Smooth muscle cell (in vitro differentiated cells): ENCODE results near the gene DGCR8. TPM values are rescaled to one million over a fixed set of nuclear protein-coding genes. Genes with fewer than 3 reads are reported as not detected.
"Not testable (repeated sequence)": the region's sequence is repeated elsewhere in the genome, so short reads cannot be mapped to it uniquely, and the experiment has no call there.

Experiments used
- DNase-seq: peaks from one replicate; lab custom pipeline; 2025; ENCODE audit not compliant: unreplicated experiment; lab: John Stamatoyannopoulos, UW
- H2AFZ ChIP-seq: fragments of 200-600 bp; sonication (generic); 2 replicates; pipeline ENCODE4 v1.6.0; 2016; ENCODE audit warnings: antibody characterized with exemption, low read depth, mild to moderate bottlenecking
- H3F3A ChIP-seq: fragments of 200-600 bp; sonication (generic); 2 replicates; pipeline ENCODE4 v1.6.0; 2017; ENCODE audit warnings: antibody characterized with exemption, low read depth
- H3K27ac ChIP-seq: fragments of 200-600 bp; sonication (generic); 2 replicates; pipeline ENCODE4 v1.5.1; 2016; ENCODE audit warnings: low read depth, mild to moderate bottlenecking
- H3K27me3 ChIP-seq: fragments of 200-600 bp; sonication (generic); 2 replicates; pipeline ENCODE4 v1.6.1; 2016; ENCODE audit warnings: low read depth, mild to moderate bottlenecking
- H3K36me3 ChIP-seq: fragments of 200-600 bp; sonication (generic); 2 replicates; pipeline ENCODE4 v1.5.1; 2016; ENCODE audit warnings: low read depth
- H3K4me1 ChIP-seq: fragments of 200-600 bp; sonication (generic); 2 replicates; pipeline ENCODE4 v1.5.1; 2016; ENCODE audit warnings: low read depth
- H3K4me2 ChIP-seq: fragments of 200-600 bp; sonication (generic); 2 replicates; pipeline ENCODE4 v1.6.0; 2016; ENCODE audit warnings: mild to moderate bottlenecking
- H3K4me3 ChIP-seq: fragments of 200-600 bp; sonication (generic); 2 replicates; pipeline ENCODE4 v1.5.1; 2016; ENCODE audit warnings: mild to moderate bottlenecking
- H3K79me2 ChIP-seq: fragments of 200-600 bp; sonication (generic); 2 replicates; pipeline ENCODE4 v1.6.0; 2016; ENCODE audit warnings: low read depth, mild to moderate bottlenecking
- H3K9ac ChIP-seq: fragments of 200-600 bp; sonication (generic); 2 replicates; pipeline ENCODE4 v1.6.0; 2016; ENCODE audit warnings: low read depth
- H3K9me3 ChIP-seq: fragments of 200-600 bp; sonication (generic); replicated peaks from 2 replicates; pipeline ENCODE4 v1.5.1; 2016; ENCODE audit warnings: low read depth
- H4K20me1 ChIP-seq: fragments of 200-600 bp; sonication (generic); 2 replicates; pipeline ENCODE4 v1.6.0; 2016; ENCODE audit warnings: low read depth
- CTCF ChIP-seq: fragments of 200-600 bp; sonication (generic); IDR thresholded peaks from 2 replicates; pipeline ENCODE4 v1.5.1; 2017; ENCODE audit warnings: borderline replicate concordance, mild to moderate bottlenecking, antibody characterized with exemption; ENCODE audit not compliant: insufficient read depth, poor library complexity, severe bottlenecking
- WGBS: methylation state at CpG from one replicate; pipeline ENCODE4 v1.1.7; 2016; ENCODE audit warnings: low lambda C conversion rate; 5-methylcytosine and 5-hydroxymethylcytosine counted together
- polyA plus RNA-seq: library from polyadenylated mRNA; unstranded; fragments of >200 nt; fragmentation: Nextera tagmentation; extraction: Ambion mirVana; gene quantifications from 2 replicates; pipeline ENCODE4 v1.2.1, GENCODE V29; 2016
- total RNA-seq: library from RNA; depleted of rRNA; stranded (reverse); fragments of >200 nt; gene quantifications from 2 replicates; pipeline ENCODE4 v1.2.3, GENCODE V29; 2014

Gene DGCR8
- total and polyA plus RNA-seq, 2 experiments from 2014 or later: 6.5 to 9.7 TPM

DNA sequence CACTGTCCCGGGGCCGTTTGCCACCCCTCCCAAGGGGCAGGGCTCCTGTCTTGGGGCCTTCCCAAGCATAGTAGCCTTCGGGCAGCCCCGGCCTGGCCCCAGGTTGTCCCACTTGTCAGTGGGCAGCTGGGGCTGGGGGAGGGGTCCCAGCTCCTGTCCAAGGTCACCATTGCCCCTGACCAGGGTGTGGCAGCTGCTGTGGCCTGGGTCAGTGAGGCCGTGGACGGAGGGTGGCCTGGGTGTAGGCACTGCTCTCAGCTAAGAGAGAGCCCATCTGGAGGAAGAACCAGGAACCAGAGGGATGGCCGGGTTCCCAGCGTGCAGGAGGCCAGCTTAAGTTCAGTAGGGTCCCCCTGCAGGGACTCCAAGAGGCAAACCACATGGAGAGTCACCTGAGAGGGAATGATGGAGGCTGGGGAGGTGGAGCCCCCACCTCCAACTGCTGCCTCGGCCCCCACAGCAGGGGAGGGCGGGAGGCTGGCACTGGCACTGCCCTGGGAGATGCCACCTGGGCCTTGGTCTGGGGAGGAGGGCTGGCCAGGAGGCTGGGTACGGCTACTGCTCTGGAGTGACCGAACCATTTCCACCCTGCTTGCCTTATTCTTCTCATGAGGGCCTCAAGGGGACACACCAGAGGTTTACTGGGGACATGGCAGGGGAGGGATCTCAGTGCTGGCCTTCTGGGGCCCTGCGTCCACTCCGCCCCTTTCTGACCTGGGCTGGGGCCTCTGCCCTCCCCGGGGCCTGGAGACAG, 77.6 kb downstream of the DGCR8 start:
- H3K9ac ChIP-seq: no peak overlapping the region
- no peaks in the 10 kb centered on the region for H3K79me2 ChIP-seq
- no peak overlapping the region for H3K4me3 ChIP-seq
- TF ChIP-seq CTCF: no peak
- H3K36me3 ChIP-seq: no peaks in the 10 kb centered on the region
- no peak overlapping the region for H3K27ac ChIP-seq
- DNase-seq: no peak
- no peak overlapping the region for H3K4me2 ChIP-seq
- H2AFZ ChIP-seq: no peak overlapping the region
- no peaks in the 10 kb centered on the region for H3K27me3 ChIP-seq
- 88% methylated on average over 15 of the region's 15 CpGs for WGBS
- no peaks in the 10 kb centered on the region for H3K9me3 ChIP-seq
- H3K4me1 ChIP-seq: no peaks in the 10 kb centered on the region
- H3F3A ChIP-seq: no peaks in the 10 kb centered on the region
- H4K20me1 ChIP-seq: no peaks in the 10 kb centered on the region

GRCh38 chr22:20158391-20159036, 78.5 kb downstream of the DGCR8 start:
- H3K36me3 ChIP-seq: no peaks in the 10 kb centered on the region
- H3K4me1 ChIP-seq: no peaks in the 10 kb centered on the region
- TF ChIP-seq CTCF: no peak
- DNase-seq: no peak
- 89% methylated on average over 12 of the region's 15 CpGs for WGBS
- H2AFZ ChIP-seq: no peak overlapping the region
- H3K4me3 ChIP-seq: no peak overlapping the region
- no peaks in the 10 kb centered on the region for H3F3A ChIP-seq
- H3K4me2 ChIP-seq: no peak overlapping the region
- no peaks in the 10 kb centered on the region for H3K79me2 ChIP-seq
- H4K20me1 ChIP-seq: no peaks in the 10 kb centered on the region
- no peak overlapping the region for H3K27ac ChIP-seq
- no peaks in the 10 kb centered on the region for H3K27me3 ChIP-seq
- no peaks in the 10 kb centered on the region for H3K9me3 ChIP-seq
- H3K9ac ChIP-seq: no peak overlapping the region

DNA sequence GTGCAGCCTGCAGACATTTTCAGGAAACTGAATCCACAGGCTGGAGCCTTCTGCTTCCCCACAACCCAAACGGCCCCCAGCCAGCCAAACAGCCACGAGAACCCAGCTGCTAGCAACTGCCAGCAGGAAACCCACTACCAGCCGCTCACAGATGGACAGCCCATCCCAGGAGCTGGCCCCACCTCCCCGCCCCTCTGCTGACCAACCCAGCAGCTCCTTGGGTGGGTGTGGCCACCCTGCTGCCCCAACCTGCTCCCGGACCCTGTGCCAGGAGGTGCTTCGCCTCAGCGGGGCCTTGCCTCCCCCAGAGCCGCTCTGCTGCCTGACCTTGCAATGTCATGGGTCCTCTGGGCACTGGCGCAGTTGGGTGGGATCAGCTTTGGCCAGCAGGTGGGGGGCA, 79.0 kb downstream of the DGCR8 start:
- no peaks in the 10 kb centered on the region for H3K79me2 ChIP-seq
- H4K20me1 ChIP-seq: no peaks in the 10 kb centered on the region
- H3K36me3 ChIP-seq: no peaks in the 10 kb centered on the region
- no peak overlapping the region for H3K4me3 ChIP-seq
- no peaks in the 10 kb centered on the region for H3K27me3 ChIP-seq
- no peak for TF ChIP-seq CTCF
- DNase-seq: no peak
- no peaks in the 10 kb centered on the region for H3K4me1 ChIP-seq
- H3K4me2 ChIP-seq: no peak overlapping the region
- no peaks in the 10 kb centered on the region for H3F3A ChIP-seq
- H2AFZ ChIP-seq: no peak overlapping the region
- H3K9ac ChIP-seq: no peak overlapping the region
- H3K9me3 ChIP-seq: no peaks in the 10 kb centered on the region
- H3K27ac ChIP-seq: no peak overlapping the region
- 46% methylated on average over 9 of the region's 9 CpGs for WGBS

- 91% methylated on average over 10 of the region's 14 CpGs for WGBS
- not testable (repeated sequence) for H4K20me1 ChIP-seq, H3K27me3 ChIP-seq, H3K4me3 ChIP-seq, H2AFZ ChIP-seq, H3F3A ChIP-seq, H3K9me3 ChIP-seq, H3K27ac ChIP-seq, H3K36me3 ChIP-seq, DNase-seq, H3K9ac ChIP-seq, H3K79me2 ChIP-seq, H3K4me2 ChIP-seq, H3K4me1 ChIP-seq
These were observed 79.5 kb downstream of the DGCR8 start for GRCh38 chr22:20159531-20159930.
